ENCODE measurements around the gene TLE6. TPM values are rescaled to one million over a fixed set of nuclear protein-coding genes. Genes with fewer than 3 reads are reported as not detected.
A peak's percentile ranks its signal among the peaks of the same experiment; 100 is the strongest.

Gene TLE6
- total and polyA plus RNA-seq, 2 of the 8 experiments (the other 6 are each of a cell fraction or from before 2014, with no cell fraction given) = 2.5 to 2.9 TPM

DNA sequence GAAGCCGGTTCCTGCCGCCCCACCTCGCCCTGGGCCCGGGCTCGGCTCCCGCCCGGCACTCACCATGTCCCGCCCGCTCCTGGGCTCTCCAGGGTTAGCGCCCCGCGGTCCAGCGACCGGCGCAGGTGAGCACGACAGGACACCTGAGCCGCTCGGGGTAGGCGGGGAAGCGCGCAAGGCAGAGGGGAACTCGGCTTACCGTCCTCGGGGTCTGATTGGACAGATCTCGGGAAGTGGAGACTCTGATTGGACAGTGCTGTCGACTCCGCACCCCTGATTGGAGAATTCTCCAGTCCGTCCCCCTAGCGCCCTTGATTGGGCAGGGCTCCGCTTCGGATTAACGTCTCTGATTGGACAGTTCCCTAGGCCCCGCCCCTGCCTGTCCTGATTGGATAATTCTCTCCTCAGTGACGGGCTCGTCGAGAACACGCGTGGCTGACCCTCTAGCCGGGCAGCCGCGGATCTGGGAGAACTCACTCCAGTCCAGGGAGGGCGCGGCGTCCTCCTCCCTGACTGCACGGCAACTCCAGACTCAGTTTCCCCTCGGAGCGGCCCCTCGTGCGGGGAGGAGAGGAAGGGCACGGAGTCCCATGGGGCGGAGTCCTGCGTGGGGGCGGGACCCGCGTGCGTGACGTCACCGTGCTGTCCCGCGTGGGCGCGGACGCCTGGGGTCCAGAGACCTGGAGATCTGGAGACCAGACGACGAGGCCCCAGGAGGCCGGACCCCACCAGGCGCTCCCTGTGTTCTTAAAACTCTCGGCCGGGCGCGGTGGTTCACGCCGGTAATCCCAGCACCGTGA, 32.4 kb upstream of the TLE6 start, which contains the start of gene ZNF77 (continued):
- TF ChIP-seq, protein P1, sequence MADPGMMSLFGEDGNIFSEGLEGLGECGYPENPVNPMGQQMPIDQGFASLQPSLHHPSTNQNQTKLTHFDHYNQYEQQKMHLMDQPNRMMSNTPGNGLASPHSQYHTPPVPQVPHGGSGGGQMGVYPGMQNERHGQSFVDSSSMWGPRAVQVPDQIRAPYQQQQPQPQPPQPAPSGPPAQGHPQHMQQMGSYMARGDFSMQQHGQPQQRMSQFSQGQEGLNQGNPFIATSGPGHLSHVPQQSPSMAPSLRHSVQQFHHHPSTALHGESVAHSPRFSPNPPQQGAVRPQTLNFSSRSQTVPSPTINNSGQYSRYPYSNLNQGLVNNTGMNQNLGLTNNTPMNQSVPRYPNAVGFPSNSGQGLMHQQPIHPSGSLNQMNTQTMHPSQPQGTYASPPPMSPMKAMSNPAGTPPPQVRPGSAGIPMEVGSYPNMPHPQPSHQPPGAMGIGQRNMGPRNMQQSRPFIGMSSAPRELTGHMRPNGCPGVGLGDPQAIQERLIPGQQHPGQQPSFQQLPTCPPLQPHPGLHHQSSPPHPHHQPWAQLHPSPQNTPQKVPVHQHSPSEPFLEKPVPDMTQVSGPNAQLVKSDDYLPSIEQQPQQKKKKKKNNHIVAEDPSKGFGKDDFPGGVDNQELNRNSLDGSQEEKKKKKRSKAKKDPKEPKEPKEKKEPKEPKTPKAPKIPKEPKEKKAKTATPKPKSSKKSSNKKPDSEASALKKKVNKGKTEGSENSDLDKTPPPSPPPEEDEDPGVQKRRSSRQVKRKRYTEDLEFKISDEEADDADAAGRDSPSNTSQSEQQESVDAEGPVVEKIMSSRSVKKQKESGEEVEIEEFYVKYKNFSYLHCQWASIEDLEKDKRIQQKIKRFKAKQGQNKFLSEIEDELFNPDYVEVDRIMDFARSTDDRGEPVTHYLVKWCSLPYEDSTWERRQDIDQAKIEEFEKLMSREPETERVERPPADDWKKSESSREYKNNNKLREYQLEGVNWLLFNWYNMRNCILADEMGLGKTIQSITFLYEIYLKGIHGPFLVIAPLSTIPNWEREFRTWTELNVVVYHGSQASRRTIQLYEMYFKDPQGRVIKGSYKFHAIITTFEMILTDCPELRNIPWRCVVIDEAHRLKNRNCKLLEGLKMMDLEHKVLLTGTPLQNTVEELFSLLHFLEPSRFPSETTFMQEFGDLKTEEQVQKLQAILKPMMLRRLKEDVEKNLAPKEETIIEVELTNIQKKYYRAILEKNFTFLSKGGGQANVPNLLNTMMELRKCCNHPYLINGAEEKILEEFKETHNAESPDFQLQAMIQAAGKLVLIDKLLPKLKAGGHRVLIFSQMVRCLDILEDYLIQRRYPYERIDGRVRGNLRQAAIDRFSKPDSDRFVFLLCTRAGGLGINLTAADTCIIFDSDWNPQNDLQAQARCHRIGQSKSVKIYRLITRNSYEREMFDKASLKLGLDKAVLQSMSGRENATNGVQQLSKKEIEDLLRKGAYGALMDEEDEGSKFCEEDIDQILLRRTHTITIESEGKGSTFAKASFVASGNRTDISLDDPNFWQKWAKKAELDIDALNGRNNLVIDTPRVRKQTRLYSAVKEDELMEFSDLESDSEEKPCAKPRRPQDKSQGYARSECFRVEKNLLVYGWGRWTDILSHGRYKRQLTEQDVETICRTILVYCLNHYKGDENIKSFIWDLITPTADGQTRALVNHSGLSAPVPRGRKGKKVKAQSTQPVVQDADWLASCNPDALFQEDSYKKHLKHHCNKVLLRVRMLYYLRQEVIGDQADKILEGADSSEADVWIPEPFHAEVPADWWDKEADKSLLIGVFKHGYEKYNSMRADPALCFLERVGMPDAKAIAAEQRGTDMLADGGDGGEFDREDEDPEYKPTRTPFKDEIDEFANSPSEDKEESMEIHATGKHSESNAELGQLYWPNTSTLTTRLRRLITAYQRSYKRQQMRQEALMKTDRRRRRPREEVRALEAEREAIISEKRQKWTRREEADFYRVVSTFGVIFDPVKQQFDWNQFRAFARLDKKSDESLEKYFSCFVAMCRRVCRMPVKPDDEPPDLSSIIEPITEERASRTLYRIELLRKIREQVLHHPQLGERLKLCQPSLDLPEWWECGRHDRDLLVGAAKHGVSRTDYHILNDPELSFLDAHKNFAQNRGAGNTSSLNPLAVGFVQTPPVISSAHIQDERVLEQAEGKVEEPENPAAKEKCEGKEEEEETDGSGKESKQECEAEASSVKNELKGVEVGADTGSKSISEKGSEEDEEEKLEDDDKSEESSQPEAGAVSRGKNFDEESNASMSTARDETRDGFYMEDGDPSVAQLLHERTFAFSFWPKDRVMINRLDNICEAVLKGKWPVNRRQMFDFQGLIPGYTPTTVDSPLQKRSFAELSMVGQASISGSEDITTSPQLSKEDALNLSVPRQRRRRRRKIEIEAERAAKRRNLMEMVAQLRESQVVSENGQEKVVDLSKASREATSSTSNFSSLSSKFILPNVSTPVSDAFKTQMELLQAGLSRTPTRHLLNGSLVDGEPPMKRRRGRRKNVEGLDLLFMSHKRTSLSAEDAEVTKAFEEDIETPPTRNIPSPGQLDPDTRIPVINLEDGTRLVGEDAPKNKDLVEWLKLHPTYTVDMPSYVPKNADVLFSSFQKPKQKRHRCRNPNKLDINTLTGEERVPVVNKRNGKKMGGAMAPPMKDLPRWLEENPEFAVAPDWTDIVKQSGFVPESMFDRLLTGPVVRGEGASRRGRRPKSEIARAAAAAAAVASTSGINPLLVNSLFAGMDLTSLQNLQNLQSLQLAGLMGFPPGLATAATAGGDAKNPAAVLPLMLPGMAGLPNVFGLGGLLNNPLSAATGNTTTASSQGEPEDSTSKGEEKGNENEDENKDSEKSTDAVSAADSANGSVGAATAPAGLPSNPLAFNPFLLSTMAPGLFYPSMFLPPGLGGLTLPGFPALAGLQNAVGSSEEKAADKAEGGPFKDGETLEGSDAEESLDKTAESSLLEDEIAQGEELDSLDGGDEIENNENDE (IDR thresholded peaks at IDR 0.05; ENCODE audit: insufficient replicate concordance, low read length) = no peak
- TF ChIP-seq POLR2AphosphoS5 (IDR thresholded peaks at IDR 0.05; ENCODE audit: low read depth, low read length) (no peak), RAD21 (IDR thresholded peaks at IDR 0.05 in 1 of 2, conservative IDR thresholded peaks at IDR 0.05 in 1 of 2; ENCODE audit: low read depth in 2 of 2, low read length in 2 of 2) (0 out of 4 replicates have a peak, but pooled peaks of 1 of the 2 experiments have one; percentile 1), JUND (IDR thresholded peaks at IDR 0.05; ENCODE audit: low read length) (peak; percentile 50; the same call in 1 of the 2 replicates), RFX5 (IDR thresholded peaks at IDR 0.05; ENCODE audit: borderline replicate concordance, low read depth, low read length) (no peak), SIX5 (IDR thresholded peaks at IDR 0.05; ENCODE audit: low read depth, low read length) (no peak), SP1 (IDR thresholded peaks at IDR 0.05; ENCODE audit: low read depth, low read length) (peak; percentile 100)
- TF ChIP-seq, protein P2, sequence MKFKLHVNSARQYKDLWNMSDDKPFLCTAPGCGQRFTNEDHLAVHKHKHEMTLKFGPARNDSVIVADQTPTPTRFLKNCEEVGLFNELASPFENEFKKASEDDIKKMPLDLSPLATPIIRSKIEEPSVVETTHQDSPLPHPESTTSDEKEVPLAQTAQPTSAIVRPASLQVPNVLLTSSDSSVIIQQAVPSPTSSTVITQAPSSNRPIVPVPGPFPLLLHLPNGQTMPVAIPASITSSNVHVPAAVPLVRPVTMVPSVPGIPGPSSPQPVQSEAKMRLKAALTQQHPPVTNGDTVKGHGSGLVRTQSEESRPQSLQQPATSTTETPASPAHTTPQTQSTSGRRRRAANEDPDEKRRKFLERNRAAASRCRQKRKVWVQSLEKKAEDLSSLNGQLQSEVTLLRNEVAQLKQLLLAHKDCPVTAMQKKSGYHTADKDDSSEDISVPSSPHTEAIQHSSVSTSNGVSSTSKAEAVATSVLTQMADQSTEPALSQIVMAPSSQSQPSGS (IDR thresholded peaks at IDR 0.05; ENCODE audit: low read length) = no peak
